HepG2 (cell line): ENCODE results near the gene OR9A4. TPM values are rescaled to one million over a fixed set of nuclear protein-coding genes. Genes with fewer than 3 reads are reported as not detected.

Experiments used
- ATAC-seq: fragments of 200-7000 bp; cut with Tn5 transposase; 3 replicates; pipeline ENCODE4 v1.9.1; 2020; ENCODE audit warnings: mild to moderate bottlenecking, moderate library complexity
- BruUV-seq: library from RNA; stranded (reverse); fragments of 400-500 nt; replicated peaks from 2 replicates; lab custom pipeline; 2021; lab: Mats Ljungman, UMichigan
- CTCF ChIA-PET: fragments of 300-600 bp; formaldehyde crosslinking; extraction: SDS; loops from one replicate; lab custom pipeline; 2021; ENCODE audit warnings: low total read pairs, inconsistent platforms, low intra/inter-chr PET ratio; lab: Yijun Ruan, JAX
- POLR2A ChIA-PET: fragments of 350-600 bp; sonication (Branson Sonifier 250); formaldehyde crosslinking; loops from one replicate; lab custom pipeline; 2020; ENCODE audit warnings: antibody characterized with exemption, inconsistent platforms; lab: Yijun Ruan, JAX
- DNase-seq: peaks from one replicate; pipeline ENCODE4 v3.0.0-alpha.2; 2015; ENCODE audit warnings: low spot score
- FAIRE-seq: peaks from 3 replicates; lab custom pipeline; 2011; peaks lifted over from hg19 to GRCh38; lab: Jason Lieb, UNC
- H2AFZ ChIP-seq: one replicate; pipeline ENCODE4 v1.6.1; 2011; ENCODE audit warnings: low read length, inconsistent platforms
- H3K27ac ChIP-seq: fragments of 300-600 bp; 3 replicates; pipeline ENCODE4 v1.8.0; 2011; ENCODE audit warnings: mixed run types, mild to moderate bottlenecking, mixed read lengths, low read length, inconsistent platforms; ENCODE audit not compliant: insufficient read depth; ENCODE audit errors: extremely low read length
- H3K27me3 ChIP-seq, 2 experiments: fragments of 200-600 bp in 1 of 2; 2 replicates in 1 of 2; 3 replicates in 1 of 2; pipeline versions ENCODE4 v1.6.0 to v1.8.0; 2011; ENCODE audit warnings: low read length in 2 of 2, mild to moderate bottlenecking in 2 of 2, moderate library complexity in 2 of 2, inconsistent platforms in 1 of 2; ENCODE audit not compliant: insufficient read depth in 2 of 2, control insufficient read depth in 1 of 2
- H3K36me3 ChIP-seq, 2 experiments: fragments of 200-600 bp in 1 of 2; replicated peaks in 1 of 2; 2 replicates in 1 of 2; 3 replicates in 1 of 2; pipeline versions ENCODE4 v1.5.1 to v1.8.0; 2011; ENCODE audit warnings: low read length in 2 of 2, inconsistent platforms in 1 of 2; ENCODE audit not compliant: insufficient read depth in 2 of 2, control insufficient read depth in 1 of 2
- H3K4me1 ChIP-seq: 2 replicates; pipeline ENCODE4 v1.5.1; 2012; ENCODE audit warnings: low read length, inconsistent platforms; ENCODE audit not compliant: insufficient read depth
- H3K4me2 ChIP-seq: 2 replicates; pipeline ENCODE4 v1.6.0; 2011; ENCODE audit warnings: low read depth, low read length, inconsistent platforms
- H3K4me3 ChIP-seq, 3 experiments: fragments of 200-600 bp in 1 of 3; sonication (generic), shearing (Covaris generic) in 1 of 3; replicated peaks in 1 of 3; 2 replicates each; pipeline ENCODE4 v1.5.1; 2011 to 2016; ENCODE audit warnings: low read length in 3 of 3, inconsistent platforms in 2 of 3, low read depth in 2 of 3, mild to moderate bottlenecking in 2 of 3, control low read depth in 1 of 3, mixed read lengths in 1 of 3; ENCODE audit not compliant: insufficient read depth in 1 of 3
- H3K79me2 ChIP-seq: one replicate; pipeline ENCODE4 v1.6.1; 2011; ENCODE audit warnings: low read length, inconsistent platforms; ENCODE audit not compliant: insufficient read depth
- H3K9ac ChIP-seq: 2 replicates; pipeline ENCODE4 v1.6.0; 2011; ENCODE audit warnings: mild to moderate bottlenecking, low read depth, low read length, inconsistent platforms; ENCODE audit not compliant: insufficient read depth
- H3K9me3 ChIP-seq: 2 replicates; pipeline ENCODE4 v1.5.1; 2012; ENCODE audit warnings: mild to moderate bottlenecking, low read length
- H4K20me1 ChIP-seq: 2 replicates; pipeline ENCODE4 v1.6.0; 2011; ENCODE audit warnings: inconsistent platforms, mild to moderate bottlenecking, low read length, moderate library complexity; ENCODE audit not compliant: insufficient read depth
- ARNT ChIP-seq: fragments of 450-650 bp; IDR thresholded peaks from 2 replicates; pipeline ENCODE4 v1.6.1; 2017
- ATF6 ChIP-seq: sonication (generic); formaldehyde crosslinking; conservative IDR thresholded peaks from 2 replicates; pipeline ENCODE4 v1.4.0; 2020; ENCODE audit warnings: missing genetic modification reagents
- GATA4 ChIP-seq: sonication (generic); IDR thresholded peaks from 2 replicates; pipeline ENCODE4 v1.6.1; 2016; ENCODE audit warnings: antibody characterized with exemption, low read depth, borderline replicate concordance
- HNF4G ChIP-seq, 2 experiments: sonication (generic) in 1 of 2; formaldehyde crosslinking in 1 of 2; IDR thresholded peaks; 2 replicates each; pipeline versions ENCODE4 v1.4.0 to v1.6.1; 2011 to 2020; ENCODE audit warnings: borderline replicate concordance in 2 of 2, low read depth in 2 of 2, mild to moderate bottlenecking in 2 of 2, low read length in 1 of 2, missing genetic modification reagents in 1 of 2, moderate library complexity in 1 of 2
- JARID2 ChIP-seq: sonication (generic); formaldehyde crosslinking; IDR thresholded peaks from 2 replicates; pipeline ENCODE4 v1.8.1; 2023; ENCODE audit warnings: missing genetic modification reagents, inconsistent platforms; ENCODE audit not compliant: insufficient replicate concordance
- RFX5 ChIP-seq: IDR thresholded peaks from 2 replicates; pipeline ENCODE4 v1.6.1; 2011; ENCODE audit warnings: low read depth, low read length, improper control_type of control experiment
- SOX13 ChIP-seq, 3 experiments: fragments of 450-650 bp in 1 of 3; sonication (generic) in 1 of 3; formaldehyde crosslinking in 1 of 3; IDR thresholded peaks in 2 of 3; conservative IDR thresholded peaks in 1 of 3; 2 replicates each; pipeline versions ENCODE4 v1.5.0 to v1.6.1; 2016 to 2020; ENCODE audit warnings: antibody characterized with exemption in 1 of 3, mild to moderate bottlenecking in 1 of 3, missing compliant biosample characterization in 1 of 3, missing genetic modification reagents in 1 of 3, moderate library complexity in 1 of 3
- SP2 ChIP-seq: sonication (generic); formaldehyde crosslinking; IDR thresholded peaks from 2 replicates; pipeline ENCODE4 v1.5.1; 2020; ENCODE audit warnings: mild to moderate bottlenecking, missing genetic modification reagents
- SRSF4 ChIP-seq: fragments of 200-400 bp; formaldehyde crosslinking; IDR thresholded peaks from one replicate; pipeline ENCODE4 v1.6.1; 2018; ENCODE audit warnings: mild to moderate bottlenecking, low read depth, low read length, moderate library complexity; ENCODE audit not compliant: poor library complexity, severe bottlenecking
- STAT5B ChIP-seq: sonication (generic); formaldehyde crosslinking; IDR thresholded peaks from 2 replicates; pipeline ENCODE4 v1.4.0; 2020; ENCODE audit warnings: missing genetic modification reagents
- XBP1 ChIP-seq: sonication (generic); formaldehyde crosslinking; IDR thresholded peaks from 2 replicates; pipeline ENCODE4 v1.5.0; 2020; ENCODE audit warnings: missing genetic modification reagents
- ZBTB39 ChIP-seq: sonication (generic); formaldehyde crosslinking; IDR thresholded peaks from 2 replicates; pipeline ENCODE4 v1.5.0; 2020; ENCODE audit warnings: missing genetic modification reagents
- ZEB1 ChIP-seq: IDR thresholded peaks from 2 replicates; pipeline ENCODE4 v1.6.1; 2012; ENCODE audit warnings: mild to moderate bottlenecking, low read depth, inconsistent platforms; ENCODE audit not compliant: insufficient replicate concordance
- ZFP82 ChIP-seq: sonication (generic); formaldehyde crosslinking; IDR thresholded peaks from 2 replicates; pipeline ENCODE4 v1.5.1; 2020; ENCODE audit warnings: mild to moderate bottlenecking, missing genetic modification reagents, borderline replicate concordance
- ZNF337 ChIP-seq: sonication (generic); formaldehyde crosslinking; IDR thresholded peaks from 2 replicates; pipeline ENCODE4 v1.5.1; 2020; ENCODE audit warnings: missing genetic modification reagents, low read depth, mild to moderate bottlenecking, borderline replicate concordance
- ZNF772 ChIP-seq: sonication (generic); formaldehyde crosslinking; IDR thresholded peaks from 2 replicates; pipeline ENCODE4 v1.5.0; 2020; ENCODE audit warnings: mild to moderate bottlenecking, missing genetic modification reagents
- ZSCAN9 ChIP-seq: IDR thresholded peaks from 2 replicates; pipeline ENCODE4 v1.6.1; 2016; ENCODE audit warnings: borderline replicate concordance
- WGBS: methylation state at CpG from one replicate; pipeline ENCODE4 v1.1.6; 2017; ENCODE audit warnings: low lambda C conversion rate; 5-methylcytosine and 5-hydroxymethylcytosine counted together
- in situ Hi-C: cut with HindIII; loops from 2 replicates; pipeline ENCODE4 v1.10.0; 2017; ENCODE audit warnings: low pct_unique_long_range_greater_than_20kb; ENCODE audit not compliant: extremely low pct_ligation_motif_present
- intact Hi-C: fragments of 100-400 bp; cut with micrococcal nuclease; formaldehyde crosslinking; loops from one replicate; pipeline ENCODE4 v1.10.0; 2022; ENCODE audit not compliant: unreplicated experiment
- polyA plus RNA-seq, 8 experiments: library from polyadenylated mRNA; depleted of rRNA in 3 of 8; stranded (reverse) in 7 of 8; unstranded in 1 of 8; fragments of >200 nt; fragmentation: Illumina TruSeq in 4 of 8; extraction: Trizol in 4 of 8; gene quantifications; 2 replicates each; pipeline versions ENCODE4 v1.2.1 to v1.2.3, GENCODE V29; 2011 to 2016; ENCODE audit warnings: low read depth in 4 of 8, missing spikeins in 1 of 8, mixed read lengths in 1 of 8; ENCODE audit not compliant: insufficient read depth in 1 of 8
- total RNA-seq, 5 experiments: library from RNA; depleted of rRNA; stranded (reverse); fragments of >200 nt; fragmentation: Illumina TruSeq; extraction: Trizol; gene quantifications; 2 replicates each; pipeline ENCODE4 v1.2.3, GENCODE V29; 2016; ENCODE audit warnings: low read depth in 1 of 5
- TF ChIP-seq, protein P1 (sequence below): sonication (generic); formaldehyde crosslinking; IDR thresholded peaks from 2 replicates; pipeline ENCODE4 v1.9.0; 2021; ENCODE audit warnings: missing genetic modification reagents, mild to moderate bottlenecking, borderline replicate concordance

Gene OR9A4
- total and polyA plus RNA-seq, 2 of the 13 experiments (the other 11 are each of a cell fraction or from before 2014, with no cell fraction given): not detected

DNA sequence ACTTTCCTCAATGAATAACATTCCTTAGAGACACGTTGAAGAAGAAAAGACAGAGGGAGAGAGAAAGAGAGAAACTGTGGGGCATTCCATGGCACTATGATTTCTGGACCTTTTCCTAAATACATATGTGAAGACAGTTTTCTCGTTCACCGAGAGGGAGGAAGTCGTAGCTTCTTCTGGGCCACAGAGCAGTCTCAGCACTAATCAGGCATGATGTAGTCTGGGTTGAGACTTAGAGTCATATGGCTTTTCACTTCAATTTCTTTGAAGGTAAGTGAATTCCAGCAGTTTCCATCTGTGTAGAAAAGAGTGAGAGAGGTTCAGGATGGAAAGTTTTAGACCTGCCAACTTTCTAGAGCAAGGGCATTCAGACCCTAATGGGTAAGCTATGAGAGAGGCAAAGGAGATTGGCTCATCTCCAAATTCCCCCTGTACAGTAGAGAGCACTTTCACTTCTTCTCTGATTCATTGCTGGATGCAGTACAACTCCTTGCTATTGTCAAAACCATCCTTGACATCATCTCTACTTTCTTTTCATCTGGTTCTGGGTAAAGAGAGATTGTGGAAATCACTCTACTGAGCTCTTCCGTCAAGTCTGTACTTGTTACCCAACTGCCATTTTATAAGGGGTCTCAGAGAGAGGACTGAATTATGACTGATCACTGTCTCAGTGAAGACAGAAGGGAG lies 31.5 kb upstream of the OR9A4 start:
- Histone ChIP-seq H4K20me1 (no peaks in the 10 kb centered on the region), H2AFZ (no peak overlapping the region), H3K79me2 (no peaks in the 10 kb centered on the region), H3K36me3 (no peaks in the 10 kb centered on the region), H3K27me3 (no peaks in the 10 kb centered on the region), H3K4me3 (no peak overlapping the region), H3K9ac (no peak overlapping the region), H3K9me3 (no peaks in the 10 kb centered on the region), H3K4me2 (no peak overlapping the region), H3K27ac (no peak overlapping the region), H3K4me1 (no peaks in the 10 kb centered on the region)
- CTCF ChIA-PET: no interaction called here
- no peak for DNase-seq
- intact Hi-C loops: no loop called here
- POLR2A ChIA-PET: no interaction called here
- no TSS peak for BruUV-seq
- FAIRE-seq: no peak
- 54% methylated on average over 5 of the region's 5 CpGs for WGBS
- in situ Hi-C loops: no loop called here
- ATAC-seq: no peak
- no peak for TF ChIP-seq SOX13 (IDR thresholded peaks at IDR 0.05)
- no peak for TF ChIP-seq SOX13 (CRISPR knock-in tag; conservative IDR thresholded peaks at IDR 0.05 in 1 of 2, IDR thresholded peaks at IDR 0.05 in 1 of 2)
- no peak for TF ChIP-seq RFX5
- no peak for TF ChIP-seq STAT5B
- TF ChIP-seq ATF6 (CRISPR knock-in tag): no peak
- TF ChIP-seq, protein P1, sequence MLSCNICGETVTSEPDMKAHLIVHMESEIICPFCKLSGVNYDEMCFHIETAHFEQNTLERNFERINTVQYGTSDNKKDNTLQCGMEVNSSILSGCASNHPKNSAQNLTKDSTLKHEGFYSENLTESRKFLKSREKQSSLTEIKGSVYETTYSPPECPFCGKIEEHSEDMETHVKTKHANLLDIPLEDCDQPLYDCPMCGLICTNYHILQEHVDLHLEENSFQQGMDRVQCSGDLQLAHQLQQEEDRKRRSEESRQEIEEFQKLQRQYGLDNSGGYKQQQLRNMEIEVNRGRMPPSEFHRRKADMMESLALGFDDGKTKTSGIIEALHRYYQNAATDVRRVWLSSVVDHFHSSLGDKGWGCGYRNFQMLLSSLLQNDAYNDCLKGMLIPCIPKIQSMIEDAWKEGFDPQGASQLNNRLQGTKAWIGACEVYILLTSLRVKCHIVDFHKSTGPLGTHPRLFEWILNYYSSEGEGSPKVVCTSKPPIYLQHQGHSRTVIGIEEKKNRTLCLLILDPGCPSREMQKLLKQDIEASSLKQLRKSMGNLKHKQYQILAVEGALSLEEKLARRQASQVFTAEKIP (CRISPR knock-in tag): no peak
- no peak for TF ChIP-seq ARNT
- TF ChIP-seq SRSF4: no peak
- TF ChIP-seq ZNF337 (CRISPR knock-in tag): no peak
- TF ChIP-seq ZFP82: no peak
- TF ChIP-seq ZBTB39 (CRISPR knock-in tag): no peak
- no peak for TF ChIP-seq ZSCAN9 (CRISPR knock-in tag)
- TF ChIP-seq ZNF772 (CRISPR knock-in tag): no peak
- no peak for TF ChIP-seq XBP1
- no peak for TF ChIP-seq JARID2 (CRISPR knock-in tag)
- no peak for TF ChIP-seq SP2 (CRISPR knock-in tag)
- no peak for TF ChIP-seq ZEB1
- no peak for TF ChIP-seq HNF4G (IDR thresholded peaks at IDR 0.05; ENCODE audit: borderline replicate concordance, low read depth, low read length)
- no peak for TF ChIP-seq HNF4G (CRISPR knock-in tag; IDR thresholded peaks at IDR 0.05; ENCODE audit: borderline replicate concordance, low read depth)
- no peak for TF ChIP-seq GATA4
